OCI-LY7 (cell line): ENCODE results near the gene INPP5K.

ENCODE experiments used
- EZH2phosphoT487 ChIP-seq: fragments of 200-600 bp; sonication (generic); IDR thresholded peaks from 2 replicates; pipeline ENCODE4 v1.6.1; 2018; ENCODE audit warnings: low read depth, borderline replicate concordance, mild to moderate bottlenecking, mixed run types, antibody characterized with exemption, low read length, moderate library complexity, mixed read lengths
- TF ChIP-seq, protein P1 (sequence below): fragments of 200-600 bp; sonication (generic); conservative IDR thresholded peaks from 2 replicates; pipeline ENCODE4 v1.5.1; 2014; ENCODE audit warnings: mild to moderate bottlenecking, antibody characterized with exemption, low read length, moderate library complexity, mixed read lengths

DNA sequence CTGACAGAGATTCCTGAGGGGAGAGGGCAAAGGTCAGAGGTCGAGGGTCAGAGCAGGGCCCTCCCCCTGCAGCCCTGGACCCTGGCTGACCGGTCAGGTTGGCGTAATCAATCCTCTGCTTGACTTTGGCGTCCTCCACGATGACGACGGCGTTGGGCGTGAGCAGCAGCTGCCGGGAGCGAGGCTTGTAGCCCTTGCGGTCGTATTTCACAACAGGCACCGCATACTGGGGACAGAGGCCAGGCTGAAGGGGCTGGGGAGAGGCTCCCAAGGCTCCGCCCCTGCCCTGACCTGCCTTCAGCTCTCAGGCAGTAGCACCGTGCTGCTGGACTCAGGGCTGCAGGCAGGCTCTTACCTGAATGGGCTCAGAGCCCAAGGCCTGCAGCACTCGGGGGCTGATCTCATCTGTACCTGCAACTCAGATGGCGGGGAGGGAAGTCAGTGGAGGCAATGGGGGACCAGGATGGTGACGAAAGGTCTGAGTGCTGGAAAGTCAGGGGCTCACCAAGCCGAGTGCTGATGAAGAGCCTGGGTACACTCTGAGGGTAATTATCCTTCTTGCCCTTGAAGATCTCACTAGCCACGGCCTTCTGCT, 48.4 kb downstream of the INPP5K start:
- TF ChIP-seq, protein P1, sequence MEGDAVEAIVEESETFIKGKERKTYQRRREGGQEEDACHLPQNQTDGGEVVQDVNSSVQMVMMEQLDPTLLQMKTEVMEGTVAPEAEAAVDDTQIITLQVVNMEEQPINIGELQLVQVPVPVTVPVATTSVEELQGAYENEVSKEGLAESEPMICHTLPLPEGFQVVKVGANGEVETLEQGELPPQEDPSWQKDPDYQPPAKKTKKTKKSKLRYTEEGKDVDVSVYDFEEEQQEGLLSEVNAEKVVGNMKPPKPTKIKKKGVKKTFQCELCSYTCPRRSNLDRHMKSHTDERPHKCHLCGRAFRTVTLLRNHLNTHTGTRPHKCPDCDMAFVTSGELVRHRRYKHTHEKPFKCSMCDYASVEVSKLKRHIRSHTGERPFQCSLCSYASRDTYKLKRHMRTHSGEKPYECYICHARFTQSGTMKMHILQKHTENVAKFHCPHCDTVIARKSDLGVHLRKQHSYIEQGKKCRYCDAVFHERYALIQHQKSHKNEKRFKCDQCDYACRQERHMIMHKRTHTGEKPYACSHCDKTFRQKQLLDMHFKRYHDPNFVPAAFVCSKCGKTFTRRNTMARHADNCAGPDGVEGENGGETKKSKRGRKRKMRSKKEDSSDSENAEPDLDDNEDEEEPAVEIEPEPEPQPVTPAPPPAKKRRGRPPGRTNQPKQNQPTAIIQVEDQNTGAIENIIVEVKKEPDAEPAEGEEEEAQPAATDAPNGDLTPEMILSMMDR: no peak
- TF ChIP-seq EZH2phosphoT487: no peak
